NCI-H2227 (cell line): ENCODE results near the gene CMIP.

Experiments used
- DNase-seq: peaks from one replicate; lab custom pipeline; 2025; ENCODE audit not compliant: unreplicated experiment; lab: John Stamatoyannopoulos, UW

Gene CMIP

DNA sequence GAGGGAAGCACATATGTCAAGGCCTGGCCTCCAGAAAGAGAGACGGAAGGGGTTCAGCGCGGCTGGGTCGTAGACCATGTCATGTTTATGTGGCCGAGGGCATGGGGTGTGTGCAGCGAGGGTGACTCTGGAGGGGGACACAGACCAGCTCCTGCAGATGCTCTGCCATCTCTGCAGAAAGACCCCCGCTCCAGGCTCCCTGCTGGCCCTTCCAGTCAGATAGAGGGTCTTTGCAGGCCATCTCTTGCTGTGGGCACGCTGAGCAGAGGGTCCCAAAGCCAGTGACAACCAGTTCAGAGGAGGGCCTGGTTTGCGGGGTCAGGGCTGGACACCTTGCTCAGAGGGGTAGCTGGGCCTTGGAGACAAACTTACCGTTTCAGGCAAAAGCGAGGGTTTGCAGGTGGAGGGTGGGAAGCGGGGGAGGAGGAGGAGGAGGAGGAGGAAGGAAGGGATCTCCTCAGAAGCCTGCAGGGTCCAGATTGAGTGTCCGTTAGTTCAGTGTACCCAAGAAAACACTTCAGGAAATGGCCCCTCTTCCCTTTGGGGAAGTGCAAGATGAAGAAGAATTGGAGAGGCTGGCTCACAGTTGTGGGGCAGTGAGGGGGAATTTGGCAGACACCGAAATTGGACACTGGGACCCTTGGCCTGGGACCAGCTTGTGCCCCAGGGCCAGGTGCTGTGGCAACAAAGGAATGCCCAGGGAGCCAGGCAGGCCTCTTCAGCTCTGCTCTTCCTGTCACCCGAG is 102.8 kb downstream of the CMIP start:
- DNase-seq: no peak

DNA sequence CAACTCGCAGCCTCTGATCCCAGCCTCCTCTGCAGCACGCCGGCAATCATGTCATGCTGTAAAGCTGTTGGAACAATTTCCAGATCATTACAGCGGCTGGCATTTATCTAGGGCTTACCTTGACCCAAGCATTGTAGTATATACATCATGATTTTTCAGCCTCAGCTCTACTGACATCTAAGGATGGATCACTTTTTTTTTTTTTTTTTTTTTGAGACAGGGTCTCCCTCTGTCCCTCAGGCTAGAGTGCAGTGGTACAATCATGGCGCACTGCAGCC is 103.3 kb downstream of the CMIP start:
- DNase-seq: no peak

DNA sequence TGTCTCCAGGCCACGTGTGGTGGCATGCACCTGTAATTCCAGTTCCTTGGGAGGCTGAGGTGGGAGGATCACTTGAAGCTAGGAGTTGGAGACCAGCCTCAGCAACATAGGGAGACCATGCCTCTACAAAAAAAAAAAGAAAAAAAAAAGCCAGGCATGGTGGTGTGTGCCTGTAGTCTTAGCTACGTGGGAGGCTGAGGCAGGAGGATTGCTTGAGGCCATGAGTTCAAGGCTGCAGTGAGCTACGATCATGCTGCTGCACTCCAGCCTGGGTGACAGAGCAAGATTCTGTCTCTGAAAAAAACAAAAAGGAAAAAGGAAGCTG is 103.9 kb downstream of the CMIP start:
- DNase-seq: no peak

DNA sequence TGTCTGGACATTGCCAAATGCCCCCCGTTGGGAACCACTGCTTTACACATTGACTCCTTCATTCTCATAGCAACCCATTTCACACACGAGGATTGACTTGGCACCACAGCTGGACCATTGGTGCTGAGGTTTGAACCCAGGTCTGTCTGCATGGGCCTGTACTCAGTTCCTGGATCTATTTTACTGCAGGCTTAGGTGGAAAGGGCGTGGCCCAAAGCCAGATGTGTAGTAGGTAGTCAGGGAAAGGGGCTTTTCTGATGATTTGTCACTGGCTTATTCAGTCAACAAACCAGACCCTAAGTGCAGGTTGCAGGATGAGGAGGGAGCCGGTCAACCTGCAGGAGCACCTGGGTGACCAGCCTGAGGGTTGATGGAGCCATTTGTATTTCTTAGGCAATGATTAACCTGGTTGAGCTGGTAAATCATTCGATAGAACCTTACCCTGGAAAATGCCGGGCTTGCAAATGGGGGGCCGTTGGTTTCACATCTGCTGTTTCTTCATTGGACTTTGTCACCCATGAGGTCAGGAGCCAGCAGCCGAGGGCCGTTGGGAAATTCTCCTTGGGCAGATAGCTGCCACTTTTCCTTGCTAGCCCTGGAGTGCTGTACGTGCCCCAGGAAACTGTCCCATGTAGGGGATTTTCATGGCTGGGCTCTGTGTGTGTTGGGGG is 104.4 kb downstream of the CMIP start:
- no peak for DNase-seq

DNA sequence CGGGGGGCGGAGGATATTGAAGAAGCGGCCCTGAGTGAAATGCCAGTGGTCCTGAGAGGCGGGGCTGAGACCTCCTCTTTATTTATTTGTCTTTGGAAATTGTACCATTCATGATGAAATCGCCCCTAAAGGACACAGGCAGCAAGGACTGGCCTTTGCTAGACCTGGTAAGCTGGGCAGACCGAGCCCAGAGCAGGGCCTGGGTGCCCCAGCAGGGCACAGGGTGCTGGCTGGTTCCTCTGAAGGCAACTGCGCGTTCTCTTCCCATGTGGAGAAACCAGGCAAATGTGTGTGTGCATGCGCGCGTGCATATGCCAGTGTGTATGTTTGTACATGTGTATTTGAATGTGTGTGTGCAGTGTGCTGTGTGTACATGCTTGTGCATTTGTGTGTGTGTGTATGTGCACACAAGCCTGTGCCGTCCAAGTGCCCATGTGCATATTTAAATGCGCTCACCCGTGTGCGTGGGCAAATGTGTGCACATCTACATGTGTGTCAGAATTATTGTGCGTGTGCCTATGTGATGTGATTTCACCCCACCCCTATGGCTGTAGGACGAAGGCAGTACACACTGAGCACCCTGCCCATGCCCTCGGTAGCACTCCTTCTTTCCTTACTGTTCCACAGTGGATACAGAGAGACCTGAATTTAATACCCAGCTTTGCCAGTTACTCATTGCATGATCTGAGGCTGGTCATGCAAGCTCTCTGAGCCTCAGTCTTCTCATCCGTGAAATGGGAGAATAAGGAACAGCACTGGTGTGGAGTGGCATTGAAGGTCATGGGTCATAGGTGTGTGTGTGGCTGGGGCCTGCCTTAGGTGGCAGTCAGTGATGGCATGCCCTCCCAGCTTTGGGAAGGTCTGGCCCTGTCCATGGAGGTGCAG is 105.2 kb downstream of the CMIP start:
- no peak for DNase-seq

DNA sequence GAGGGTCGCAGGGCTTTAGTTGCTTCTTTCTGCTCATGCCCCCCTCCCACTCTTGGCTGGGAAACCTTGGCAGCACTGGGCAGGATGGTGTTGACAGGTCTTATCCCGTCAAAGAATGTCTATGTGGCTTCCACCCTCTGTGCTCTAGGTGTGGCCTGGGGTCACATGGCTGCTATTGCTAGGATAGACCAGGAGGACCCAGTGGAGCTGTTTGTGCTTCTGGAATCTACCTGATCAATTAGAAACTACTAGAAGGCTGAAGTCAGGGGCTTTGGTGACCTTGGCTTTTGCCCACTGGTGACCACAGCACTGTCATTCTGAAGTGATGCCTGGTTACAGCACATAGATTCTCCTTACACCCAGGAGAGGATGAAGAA is 105.8 kb downstream of the CMIP start:
- no peak for DNase-seq

DNA sequence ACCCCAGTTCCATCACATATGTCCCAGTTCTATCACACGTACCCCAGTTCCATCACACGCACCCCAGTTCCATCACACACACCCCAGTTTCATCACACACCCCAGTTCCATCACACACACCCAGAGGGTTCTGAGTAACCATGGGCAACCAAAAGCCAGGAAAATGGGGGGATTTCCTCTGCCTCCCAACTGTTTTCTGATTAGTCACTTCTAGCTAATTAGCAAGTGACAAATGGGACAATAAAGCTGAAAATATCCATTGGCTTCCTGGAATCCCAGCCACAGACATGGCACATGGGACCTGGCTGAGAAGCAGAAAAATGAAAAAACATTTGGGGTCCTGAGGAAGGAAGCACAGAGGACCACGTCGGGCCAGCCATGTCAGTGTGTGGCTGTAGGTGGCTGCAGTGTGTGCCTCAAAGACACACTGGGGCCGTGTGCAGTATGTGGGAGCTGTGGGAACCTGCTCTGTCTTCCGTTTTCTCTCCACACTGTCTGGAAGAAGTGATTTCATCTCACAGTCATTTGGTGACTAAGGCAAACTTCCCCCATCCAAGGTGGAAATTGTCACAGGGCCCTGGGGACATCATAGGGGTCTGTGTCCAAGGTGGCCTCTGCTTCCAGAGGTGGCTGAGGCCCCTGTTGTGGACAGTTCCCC is 106.7 kb downstream of the CMIP start:
- DNase-seq: no peak

DNA sequence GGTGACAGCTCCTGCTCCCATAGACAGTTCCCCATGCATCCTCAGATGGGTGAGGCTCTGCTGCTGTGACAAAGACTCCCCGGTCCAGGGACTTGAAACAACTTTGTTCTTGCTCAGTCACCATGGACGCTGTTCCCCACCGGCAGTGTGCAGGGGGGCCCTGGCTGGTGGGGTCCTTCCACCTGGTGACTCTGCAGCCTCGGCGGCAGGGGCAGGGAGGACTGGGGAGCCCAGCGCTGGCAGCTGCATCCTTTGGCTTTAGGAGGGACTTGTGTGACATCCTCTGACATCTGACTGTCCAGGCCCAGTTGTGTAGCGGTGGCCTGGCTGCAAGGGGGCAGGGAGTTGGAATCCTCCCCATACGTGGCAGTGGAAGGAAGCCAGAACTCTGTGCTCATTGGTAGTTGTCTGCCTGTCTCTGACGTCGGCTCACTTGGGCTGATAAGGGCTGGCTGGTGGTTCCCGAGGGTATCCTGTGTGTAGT is 107.3 kb downstream of the CMIP start:
- DNase-seq: no peak

DNA sequence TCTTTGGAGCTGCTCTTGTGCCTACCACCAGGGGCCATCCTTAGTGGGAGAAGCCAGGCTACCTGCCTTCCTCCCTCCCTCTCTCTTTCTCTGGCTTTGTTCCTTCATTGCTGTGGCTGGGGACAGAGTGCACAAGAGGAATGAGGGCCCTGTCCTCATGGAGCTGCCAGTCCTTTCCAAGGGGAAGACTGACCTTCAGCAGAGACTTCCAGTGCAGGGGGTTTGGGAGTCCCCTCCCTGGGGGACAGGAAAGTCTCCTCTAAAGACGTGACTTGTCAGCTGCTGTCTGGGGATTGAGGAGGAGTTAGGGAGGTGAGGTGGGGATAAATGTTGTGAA is 108.1 kb downstream of the CMIP start:
- DNase-seq: no peak

DNA sequence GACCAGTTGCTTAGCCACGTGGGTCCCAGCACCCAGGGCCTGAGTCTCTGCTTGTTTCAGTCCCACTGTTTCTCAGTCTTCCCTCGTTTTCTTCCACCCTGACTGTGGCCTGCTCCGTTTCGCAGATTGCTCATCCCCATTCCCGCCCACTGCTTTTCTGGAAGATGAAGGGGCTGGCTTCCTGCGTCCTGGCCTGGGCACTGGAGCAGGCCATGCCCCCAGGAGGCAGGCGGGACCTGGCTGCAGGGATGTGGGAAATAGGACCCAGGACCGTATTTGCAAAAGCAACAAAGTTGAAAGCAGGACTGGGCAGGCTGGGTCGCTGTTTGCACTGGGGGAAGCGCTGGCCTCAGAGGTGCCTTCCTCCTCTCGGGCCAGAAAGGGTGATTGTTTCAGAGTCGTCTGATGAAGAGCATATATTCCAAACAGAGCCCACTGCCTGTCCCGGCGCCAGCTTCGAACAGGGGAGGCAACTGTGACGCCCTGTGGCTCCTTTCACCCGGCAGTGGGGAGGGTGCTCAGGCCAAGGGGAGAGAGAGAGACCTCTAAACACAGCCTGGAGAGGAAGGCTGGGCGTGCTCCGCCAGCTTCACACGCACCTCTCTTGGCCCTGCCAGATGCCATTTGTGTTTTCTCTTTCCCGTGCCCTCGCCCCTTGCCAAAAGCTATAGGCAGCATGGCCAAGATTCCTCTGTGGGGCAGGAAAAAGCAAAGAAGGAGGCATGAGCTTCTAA is 108.6 kb downstream of the CMIP start:
- DNase-seq: no peak

DNA sequence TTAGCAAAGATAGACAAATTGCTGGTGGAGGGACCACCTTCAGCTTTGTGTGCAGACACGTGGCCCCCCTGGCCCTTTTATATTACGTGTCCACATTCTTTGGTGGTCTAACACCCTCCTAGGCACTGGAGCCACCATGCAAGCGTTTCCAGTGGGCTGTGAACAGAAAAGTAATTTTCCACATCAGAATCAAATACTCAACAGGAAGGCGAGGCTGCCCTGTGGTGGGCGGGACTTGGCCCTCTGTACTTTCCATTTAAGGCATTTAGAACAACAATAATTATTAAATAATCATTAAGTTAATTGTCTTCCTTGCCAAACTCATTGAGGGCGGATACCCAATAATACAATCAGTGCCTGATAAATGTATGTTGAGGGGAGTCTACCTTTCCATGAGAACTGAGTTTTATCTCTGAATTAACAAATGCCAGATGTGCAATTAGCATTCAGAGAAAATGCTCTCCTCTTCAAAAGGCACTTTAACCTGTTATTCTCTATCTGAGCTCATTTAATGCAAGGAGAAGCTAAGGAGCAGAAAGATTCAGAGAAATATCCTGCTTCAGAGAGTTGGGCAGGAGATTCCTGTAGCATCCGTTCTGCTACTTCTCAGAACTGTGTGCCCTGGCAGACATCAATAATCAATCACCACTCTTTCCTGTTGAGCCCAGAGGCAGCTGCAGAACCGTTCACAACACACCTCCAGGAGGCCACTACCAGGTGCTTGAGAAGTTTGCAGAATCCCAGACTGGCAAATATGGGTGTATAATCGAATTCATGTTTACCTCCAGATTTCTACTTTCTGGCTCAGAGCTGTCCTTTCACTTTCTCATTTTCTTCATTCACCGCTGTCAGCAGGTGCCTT is 109.4 kb downstream of the CMIP start:
- DNase-seq: no peak

DNA sequence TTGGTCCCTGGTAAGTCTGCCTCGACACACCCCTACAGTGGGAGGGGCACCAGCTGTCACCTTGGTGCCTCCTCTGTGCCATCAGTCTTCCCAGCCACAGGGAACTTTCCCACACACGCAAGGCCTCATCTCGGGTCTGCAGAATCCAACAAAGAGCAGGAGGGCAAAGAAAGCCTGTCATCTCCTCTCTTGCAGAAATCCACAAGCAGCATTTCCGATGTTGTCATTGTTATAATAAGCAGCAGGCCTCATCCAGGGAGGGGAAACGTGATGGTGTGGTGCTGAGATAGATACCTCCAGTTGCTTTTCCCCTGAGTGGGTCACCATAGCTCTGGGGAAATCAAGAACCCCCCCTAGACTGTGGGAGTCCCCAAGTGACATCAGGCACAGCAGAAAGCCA is 110.4 kb downstream of the CMIP start:
- no peak for DNase-seq

DNA sequence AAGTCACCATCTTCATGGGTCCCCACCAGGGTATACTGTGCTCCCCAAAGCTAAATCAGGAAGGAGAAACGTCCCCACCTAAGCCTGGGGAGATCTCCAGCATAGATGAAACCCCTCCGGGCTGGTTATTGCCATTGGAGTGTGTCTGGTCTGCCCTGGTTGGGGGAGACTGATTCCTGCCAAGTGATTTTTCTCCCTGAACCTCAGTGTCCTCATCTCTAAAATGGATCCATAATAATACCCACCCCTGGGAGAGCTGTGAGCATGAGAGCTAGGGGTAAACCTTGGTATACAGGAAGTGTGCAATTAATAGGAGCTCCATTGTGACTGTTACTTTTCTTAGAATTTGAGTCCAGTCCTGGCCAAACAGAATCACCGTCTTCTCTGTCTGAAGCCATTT is 111.1 kb downstream of the CMIP start:
- DNase-seq: no peak

DNA sequence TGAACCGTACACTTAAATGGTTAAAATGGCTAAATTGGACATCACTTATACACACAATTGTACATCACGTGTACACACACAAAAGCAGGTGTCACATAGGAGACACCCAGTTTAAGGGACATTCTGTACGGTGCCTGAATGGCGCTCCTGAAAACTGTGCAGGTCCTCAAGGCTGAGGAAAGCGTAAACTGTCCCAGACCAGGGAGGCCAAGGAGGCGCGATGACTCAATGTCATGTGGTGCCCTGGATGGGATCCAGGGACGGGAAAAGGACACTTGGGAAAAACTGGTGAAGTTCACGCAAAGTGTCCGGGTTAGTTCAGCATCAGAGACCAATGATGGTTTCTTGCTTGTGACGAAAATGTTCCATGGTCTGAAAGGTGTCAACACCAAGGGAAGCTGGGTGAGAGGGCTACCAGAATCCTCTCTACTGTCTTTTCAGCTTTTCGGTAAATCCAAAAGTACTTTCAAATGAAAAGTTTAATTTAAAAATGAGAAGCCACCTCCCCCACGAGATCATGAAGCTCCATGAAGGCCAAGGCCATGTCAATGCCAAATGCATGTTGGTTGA is 112.2 kb downstream of the CMIP start:
- DNase-seq: no peak

DNA sequence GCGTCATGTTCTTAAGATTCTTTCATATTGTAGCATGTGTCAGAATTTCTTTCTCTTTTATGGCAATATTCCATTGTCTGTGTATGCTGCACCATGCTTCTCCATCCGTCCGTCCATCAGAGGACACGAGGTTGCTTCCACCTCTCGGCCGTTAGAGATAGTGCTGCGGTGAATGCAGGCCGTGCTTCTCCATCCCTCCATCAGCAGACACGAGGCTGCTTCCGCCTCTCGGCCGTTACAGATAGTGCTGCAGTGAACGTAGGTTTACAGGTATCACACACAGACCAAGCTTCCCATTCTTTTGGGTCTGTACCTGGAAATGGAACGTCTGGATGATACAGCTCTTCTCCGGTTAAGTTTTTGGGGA is 113.5 kb downstream of the CMIP start:
- no peak for DNase-seq

DNA sequence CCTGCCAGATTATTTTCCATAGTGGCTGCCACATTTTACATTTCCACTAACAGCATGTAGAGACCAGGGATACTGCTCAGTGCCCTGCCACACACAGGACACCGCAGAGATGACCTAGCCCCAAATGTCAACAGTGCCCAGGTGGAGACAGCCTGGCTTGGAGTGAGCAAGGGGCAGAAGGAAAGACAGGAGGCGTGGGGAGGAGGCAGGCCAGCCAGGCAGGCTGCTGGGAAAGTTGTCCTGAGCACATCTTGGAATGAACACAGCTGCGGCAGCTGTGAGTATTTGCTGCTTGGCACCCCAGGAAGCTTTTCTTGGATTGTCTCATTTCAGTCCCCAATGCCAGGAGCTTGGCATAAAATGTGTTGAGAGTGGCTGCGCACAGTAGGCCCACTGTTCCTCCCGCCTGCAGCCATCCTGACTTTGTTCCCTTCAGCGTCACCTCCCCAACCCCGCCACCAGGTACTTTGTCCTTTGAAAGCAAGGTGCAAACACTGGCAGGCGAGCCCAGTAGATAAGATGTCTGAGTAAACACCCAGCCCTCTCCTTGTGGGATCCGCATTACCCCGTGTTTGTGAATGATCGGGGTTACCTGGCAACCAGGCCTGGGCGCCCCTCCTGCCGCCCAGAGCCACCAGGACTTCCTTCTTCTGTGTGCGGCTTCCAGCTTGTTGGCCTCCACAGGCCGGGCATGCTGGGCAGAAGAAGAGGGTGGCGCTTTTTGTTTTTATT is 114.0 kb downstream of the CMIP start:
- DNase-seq: no peak

DNA sequence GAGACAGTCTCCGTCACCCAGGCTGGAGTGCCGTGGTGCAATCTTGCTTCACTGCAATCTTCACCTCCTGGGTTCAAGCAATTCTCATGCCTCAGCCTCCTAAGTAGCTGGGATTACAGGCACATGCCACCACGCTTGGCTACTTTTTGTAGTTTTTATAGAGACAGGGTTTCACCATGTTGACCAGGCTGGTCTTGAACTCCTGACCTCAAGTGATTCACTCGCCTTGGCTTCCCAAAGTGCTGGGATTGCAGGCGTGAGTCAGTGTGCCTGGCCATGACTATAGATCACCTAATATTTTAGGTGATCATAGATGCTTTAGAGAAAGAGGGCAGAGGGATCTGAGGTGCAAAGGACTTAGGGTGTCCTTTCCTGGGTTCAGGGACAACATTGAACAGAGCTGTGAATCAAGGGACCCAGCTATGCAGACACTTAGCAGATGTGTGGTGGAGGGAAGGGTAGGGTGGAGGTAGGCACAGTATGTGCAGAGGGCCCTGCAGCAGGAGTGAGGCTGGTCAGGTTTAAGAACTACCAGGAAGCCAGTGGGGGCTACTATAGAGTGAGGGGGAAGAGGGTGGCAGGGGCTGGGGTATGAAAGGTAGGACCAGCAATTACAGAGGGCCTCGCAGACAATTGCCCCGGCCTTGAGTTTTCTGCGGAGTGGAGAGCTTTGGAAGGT is 116.5 kb downstream of the CMIP start:
- no peak for DNase-seq

DNA sequence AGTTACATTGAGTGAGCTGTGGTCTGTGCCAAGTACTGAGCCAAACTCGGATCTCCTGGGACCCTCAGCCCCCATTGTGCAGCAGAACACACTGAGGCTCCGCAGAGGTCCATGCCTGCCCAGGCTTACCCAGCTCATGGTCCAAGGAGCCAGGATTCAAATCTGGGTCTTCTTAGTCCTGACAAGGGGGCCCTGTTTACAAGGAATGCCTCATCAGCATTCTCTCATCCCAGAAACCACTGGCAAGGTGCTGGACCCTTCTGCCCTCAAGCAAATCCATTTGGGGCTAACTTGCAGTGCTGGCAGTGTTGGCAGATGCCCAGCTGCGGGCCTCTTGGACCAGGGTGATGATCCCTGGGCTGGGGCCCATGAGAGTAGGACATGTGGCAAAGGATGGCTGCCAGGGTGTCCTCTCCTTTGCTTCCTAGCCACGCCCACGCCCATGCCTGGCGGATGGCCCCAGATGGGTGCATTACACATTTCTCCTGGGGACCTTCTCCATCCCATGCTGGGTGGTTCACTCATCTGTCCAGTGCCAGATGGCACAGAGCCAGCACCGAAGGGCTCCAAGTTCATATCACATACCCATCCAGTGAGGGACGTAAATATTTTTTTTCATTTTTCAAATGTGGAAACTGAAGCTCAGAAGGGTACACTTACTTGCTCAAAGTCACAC is 117.7 kb downstream of the CMIP start:
- no peak for DNase-seq
